Peyer's patch (tissue), 4 donors: ENCODE measurements around the gene LIPA. TPM values are rescaled to one million over a fixed set of nuclear protein-coding genes. Genes with fewer than 3 reads are reported as not detected.

Source experiments
- DNase-seq, 3 donors: peaks; one replicate each; pipeline ENCODE4 v3.0.0-alpha.2; 2017 to 2019
- H3K27ac ChIP-seq, 4 donors: fragments of 200-600 bp; sonication (generic); one replicate each; pipeline ENCODE4 v1.5.1; 2016 to 2019
- H3K27me3 ChIP-seq, 2 donors: fragments of 200-600 bp; sonication (generic); one replicate each; pipeline ENCODE4 v1.5.1; 2019
- H3K36me3 ChIP-seq, 3 donors: fragments of 200-600 bp; sonication (generic); one replicate each; pipeline ENCODE4 v1.5.1; 2016 to 2019
- H3K4me1 ChIP-seq, 4 donors: fragments of 200-600 bp; sonication (generic); one replicate each; pipeline ENCODE4 v1.5.1; 2016 to 2019
- H3K4me3 ChIP-seq, 4 donors: fragments of 200-600 bp; sonication (generic); 1 replicate in 3 of 4; 2 replicates in 1 of 4; pipeline ENCODE4 v1.5.1; 2016 to 2019; ENCODE audit warnings: mild to moderate bottlenecking in 1 of 4
- H3K9me3 ChIP-seq, 4 donors: fragments of 200-600 bp; sonication (generic); one replicate each; pipeline ENCODE4 v1.5.1; 2016 to 2019; ENCODE audit warnings: mild to moderate bottlenecking in 1 of 4
- POLR2A ChIP-seq, 2 donors: fragments of 450-650 bp; IDR thresholded peaks; one replicate each; pipeline ENCODE4 v1.5.1; 2017; ENCODE audit warnings: antibody characterized with exemption in 2 of 2, mild to moderate bottlenecking in 2 of 2, moderate library complexity in 2 of 2
- total RNA-seq, 4 donors: library from RNA; depleted of rRNA; stranded (reverse); fragments of >200 nt; gene quantifications; one replicate each; pipeline ENCODE4 v1.1.0, GENCODE V29; 2016
- TF ChIP-seq, protein P1 (sequence below), 6 experiments: fragments of 450-650 bp in 4 of 6; fragments of 200-600 bp in 2 of 6; sonication (generic) in 1 of 6; IDR thresholded peaks; one replicate each; pipeline ENCODE4 v1.5.1; 2017 to 2019; ENCODE audit warnings: antibody characterized with exemption in 6 of 6, mild to moderate bottlenecking in 3 of 6, moderate library complexity in 1 of 6

Gene LIPA
- total RNA-seq, 4 donors from 2014 or later, result 30.5 to 349 (median 116) TPM

DNA sequence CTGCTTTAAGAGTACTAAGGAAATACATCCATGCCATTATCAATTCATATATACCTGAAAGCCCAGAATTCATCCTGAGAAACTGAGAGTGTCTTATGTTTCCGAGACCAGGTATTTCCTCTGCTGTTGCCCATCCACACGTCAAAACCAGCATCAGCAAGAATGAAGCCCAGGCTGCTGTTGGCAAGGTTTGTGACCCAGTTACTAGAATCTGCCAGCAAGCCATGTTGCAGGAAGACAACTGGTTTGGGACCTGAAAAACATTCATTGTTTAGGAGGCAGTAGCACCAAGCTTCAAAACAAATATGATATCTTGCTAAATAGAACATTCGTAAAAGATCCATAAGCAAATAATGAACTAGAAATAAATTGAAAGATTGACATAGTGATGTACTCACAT, 23.4 kb downstream of the LIPA start:
- no peaks in the 10 kb centered on the region for H3K4me1 ChIP-seq
- peaks cover 0 to 50% (median 0%) of the 10 kb centered on the region in 3 donors for H3K36me3 ChIP-seq
- H3K27me3 ChIP-seq, result no peaks in the 10 kb centered on the region
- no peak for TF ChIP-seq POLR2A (IDR thresholded peaks at IDR 0.05)
- TF ChIP-seq, protein P1, sequence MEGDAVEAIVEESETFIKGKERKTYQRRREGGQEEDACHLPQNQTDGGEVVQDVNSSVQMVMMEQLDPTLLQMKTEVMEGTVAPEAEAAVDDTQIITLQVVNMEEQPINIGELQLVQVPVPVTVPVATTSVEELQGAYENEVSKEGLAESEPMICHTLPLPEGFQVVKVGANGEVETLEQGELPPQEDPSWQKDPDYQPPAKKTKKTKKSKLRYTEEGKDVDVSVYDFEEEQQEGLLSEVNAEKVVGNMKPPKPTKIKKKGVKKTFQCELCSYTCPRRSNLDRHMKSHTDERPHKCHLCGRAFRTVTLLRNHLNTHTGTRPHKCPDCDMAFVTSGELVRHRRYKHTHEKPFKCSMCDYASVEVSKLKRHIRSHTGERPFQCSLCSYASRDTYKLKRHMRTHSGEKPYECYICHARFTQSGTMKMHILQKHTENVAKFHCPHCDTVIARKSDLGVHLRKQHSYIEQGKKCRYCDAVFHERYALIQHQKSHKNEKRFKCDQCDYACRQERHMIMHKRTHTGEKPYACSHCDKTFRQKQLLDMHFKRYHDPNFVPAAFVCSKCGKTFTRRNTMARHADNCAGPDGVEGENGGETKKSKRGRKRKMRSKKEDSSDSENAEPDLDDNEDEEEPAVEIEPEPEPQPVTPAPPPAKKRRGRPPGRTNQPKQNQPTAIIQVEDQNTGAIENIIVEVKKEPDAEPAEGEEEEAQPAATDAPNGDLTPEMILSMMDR (IDR thresholded peaks at IDR 0.05), result no peak
- H3K27ac ChIP-seq, result no peak overlapping the region
- no peak for DNase-seq
- H3K4me3 ChIP-seq, result no peak overlapping the region
- no peaks in the 10 kb centered on the region for H3K9me3 ChIP-seq

DNA sequence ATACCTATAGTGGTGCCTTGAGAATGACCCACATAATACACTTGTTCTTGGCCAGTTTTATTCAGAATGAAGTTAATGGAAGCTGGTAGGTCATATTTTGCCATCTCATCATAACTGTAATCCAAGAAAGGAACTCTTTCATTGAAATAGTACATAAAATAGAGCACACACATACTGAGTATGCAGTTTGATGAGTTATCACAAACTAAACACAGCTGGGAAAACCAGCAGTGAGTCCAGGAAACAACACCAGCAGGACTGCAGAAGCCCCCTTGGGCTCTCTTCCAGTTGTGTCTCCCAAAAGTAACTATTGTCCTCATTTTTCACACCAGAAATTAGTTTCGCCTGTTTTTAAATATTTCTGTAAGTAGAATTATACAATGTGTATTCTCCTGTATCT, 24.7 kb downstream of the LIPA start:
- Histone ChIP-seq H3K4me3 (no peak overlapping the region), H3K27ac (no peak overlapping the region), H3K4me1 (no peaks in the 10 kb centered on the region), H3K27me3 (no peaks in the 10 kb centered on the region), H3K9me3 (no peaks in the 10 kb centered on the region), H3K36me3 (peaks cover 0 to 55% (median 0%) of the 10 kb centered on the region in 3 donors)
- no peak for DNase-seq
- TF ChIP-seq, protein P1 (IDR thresholded peaks at IDR 0.05), result no peak
- TF ChIP-seq POLR2A (IDR thresholded peaks at IDR 0.05), result no peak

DNA sequence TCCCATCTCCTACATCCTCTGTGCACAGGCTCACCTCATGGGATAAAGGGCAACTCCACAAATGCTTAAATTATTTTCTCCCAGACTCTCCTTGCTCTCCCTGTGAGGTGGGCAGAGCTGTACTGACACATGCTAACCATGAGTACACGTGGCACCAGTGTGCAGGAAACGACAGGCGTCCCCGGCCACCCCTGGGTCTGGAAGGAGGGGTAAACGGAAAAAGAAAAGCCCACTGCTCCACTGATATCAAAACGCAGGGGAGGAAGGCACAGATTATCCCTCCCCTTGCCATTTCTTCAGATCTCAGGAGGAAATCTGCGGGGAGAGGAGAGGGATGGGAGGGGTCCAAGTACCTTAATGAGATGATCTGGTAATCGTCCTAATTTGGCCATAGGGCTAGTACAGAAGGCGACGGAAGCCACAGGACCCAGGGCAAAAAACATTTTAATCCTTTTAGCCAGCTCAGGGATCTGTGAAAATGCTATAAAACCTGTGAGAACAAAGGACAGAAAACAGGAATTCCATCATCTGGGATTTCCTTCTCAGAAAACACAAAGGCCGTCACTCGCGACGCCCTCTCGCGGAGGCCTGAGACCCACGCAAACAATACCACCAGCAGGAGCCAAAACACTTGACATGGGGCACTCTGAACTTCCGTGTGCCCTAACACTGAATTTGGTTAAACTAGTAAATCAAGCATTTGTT, 26.7 kb downstream of the LIPA start:
- DNase-seq, result no peak
- Histone ChIP-seq H3K36me3 (peaks cover 0 to 47% (median 0%) of the 10 kb centered on the region in 3 donors), H3K27ac (peak overlapping the region in 1 of 4 donors; percentile 15), H3K4me1 (no peaks in the 10 kb centered on the region), H3K27me3 (no peaks in the 10 kb centered on the region), H3K4me3 (no peak overlapping the region), H3K9me3 (no peaks in the 10 kb centered on the region)
- no peak for TF ChIP-seq POLR2A (IDR thresholded peaks at IDR 0.05)
- TF ChIP-seq, protein P1 (IDR thresholded peaks at IDR 0.05), result peak in 2 of 6 experiments; percentile 11 to 12

DNA sequence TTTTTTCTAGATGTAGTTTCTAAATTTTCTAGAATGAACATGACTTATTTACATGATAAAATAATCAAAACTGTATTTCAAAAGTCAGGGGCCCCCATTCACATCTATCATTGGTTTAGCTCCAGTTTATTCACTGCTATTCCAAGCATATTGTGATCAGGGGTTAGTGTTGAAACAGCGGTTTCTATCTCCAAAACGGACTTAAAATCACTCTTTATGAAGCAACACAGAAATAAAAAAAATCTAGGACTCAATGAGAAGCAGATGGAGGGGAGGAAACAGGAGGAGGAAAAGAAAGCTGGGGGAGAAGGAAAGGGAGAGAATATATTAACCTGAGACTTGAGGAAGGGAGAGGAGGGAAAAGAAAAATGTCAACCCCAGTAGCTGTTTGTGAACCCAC, 29.7 kb downstream of the LIPA start:
- Histone ChIP-seq H3K4me3 (no peak overlapping the region), H3K27me3 (no peaks in the 10 kb centered on the region), H3K4me1 (peaks cover 0 to 7% (median 0%) of the 10 kb centered on the region in 4 donors), H3K9me3 (no peaks in the 10 kb centered on the region), H3K36me3 (peaks cover 0 to 34% (median 0%) of the 10 kb centered on the region in 3 donors), H3K27ac (no peak overlapping the region)
- TF ChIP-seq, protein P1 (IDR thresholded peaks at IDR 0.05), result no peak
- TF ChIP-seq POLR2A (IDR thresholded peaks at IDR 0.05), result no peak
- DNase-seq, result no peak

DNA sequence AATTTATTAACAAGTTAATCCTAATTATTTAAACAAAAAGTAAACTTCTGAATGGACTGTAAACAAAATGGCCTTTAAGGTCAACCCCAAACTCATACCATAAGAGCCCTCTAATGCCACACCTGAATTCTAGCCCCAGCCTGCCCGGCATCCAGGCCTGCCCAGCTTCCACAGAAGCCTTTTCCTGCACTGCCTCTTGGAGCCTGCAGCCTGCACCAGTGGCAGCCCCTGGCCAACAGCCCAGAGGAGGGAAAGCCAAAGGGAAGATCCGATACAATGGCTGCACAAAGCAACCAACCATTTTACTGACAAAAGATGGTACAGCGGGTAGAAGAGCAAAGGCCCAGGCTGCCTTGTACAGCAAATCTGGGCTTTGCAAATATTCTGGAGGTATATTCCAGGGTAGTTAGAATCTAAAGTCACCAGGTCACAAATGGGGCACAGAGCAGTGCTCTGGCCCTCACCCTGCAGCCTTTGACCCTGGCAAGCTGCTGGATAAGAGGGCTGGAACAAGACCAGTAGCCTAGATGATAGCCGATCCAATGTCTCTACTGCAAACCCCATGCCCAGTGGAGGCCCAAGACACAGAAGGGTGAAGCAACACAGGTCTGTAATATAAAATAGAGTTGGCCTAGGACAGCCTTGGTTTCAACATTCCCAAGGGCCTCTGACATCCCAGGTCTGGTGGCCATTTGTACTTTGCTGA, 31.9 kb downstream of the LIPA start:
- no peak overlapping the region for H3K27ac ChIP-seq
- peaks cover 0 to 42% (median 0%) of the 10 kb centered on the region in 3 donors for H3K36me3 ChIP-seq
- H3K4me1 ChIP-seq, result peaks cover 0 to 7% (median 0%) of the 10 kb centered on the region in 4 donors
- TF ChIP-seq POLR2A (IDR thresholded peaks at IDR 0.05), result no peak
- TF ChIP-seq, protein P1 (IDR thresholded peaks at IDR 0.05), result no peak
- no peaks in the 10 kb centered on the region for H3K9me3 ChIP-seq
- no peak overlapping the region for H3K4me3 ChIP-seq
- no peak for DNase-seq
- H3K27me3 ChIP-seq, result no peaks in the 10 kb centered on the region
